Natural killer cell (primary cell): Measurements from ENCODE around the gene TMEM147. TPM values are rescaled to one million over a fixed set of nuclear protein-coding genes. Genes with fewer than 3 reads are reported as not detected.

Experiments used
- ATAC-seq, 3 donors: fragments of 150-1000 bp in 2 of 3; fragments of 200-7000 bp in 1 of 3; cut with Tn5 transposase; 1 replicate in 1 of 3; 2 replicates in 2 of 3; pipeline ENCODE4 v1.10.0; 2021; ENCODE audit warnings: mild to moderate bottlenecking in 2 of 3, moderate library complexity in 2 of 3
- DNase-seq, 2 donors: peaks; one replicate each; pipeline versions ENCODE4 v3.0.0 to v3.0.0-alpha.2; 2013 to 2021; ENCODE audit warnings: mixed read lengths in 1 of 2
- H3K27ac ChIP-seq: one replicate; pipeline ENCODE4 v1.5.1; 2013; ENCODE audit warnings: mild to moderate bottlenecking, low read length
- H3K27me3 ChIP-seq: one replicate; pipeline ENCODE4 v1.6.1; 2013; ENCODE audit warnings: low read length; ENCODE audit not compliant: control insufficient read depth, insufficient read depth
- H3K36me3 ChIP-seq: one replicate; pipeline ENCODE4 v1.6.1; 2013; ENCODE audit warnings: low read length; ENCODE audit not compliant: control insufficient read depth, insufficient read depth
- H3K4me1 ChIP-seq: one replicate; pipeline ENCODE4 v1.6.1; 2013; ENCODE audit warnings: low read length; ENCODE audit not compliant: control insufficient read depth, insufficient read depth
- H3K4me3 ChIP-seq: one replicate; pipeline ENCODE4 v1.5.1; 2013; ENCODE audit warnings: low read length
- H3K9me3 ChIP-seq: one replicate; pipeline ENCODE4 v1.6.1; 2013; ENCODE audit warnings: low read length; ENCODE audit not compliant: control insufficient read depth, insufficient read depth
- H3K27ac Mint-ChIP-seq, 2 donors: one replicate each; pipeline ENCODE4 v1.8.0; 2022; ENCODE audit warnings: mild to moderate bottlenecking in 2 of 2, mixed read lengths in 2 of 2, moderate library complexity in 1 of 2
- H3K27me3 Mint-ChIP-seq, 2 donors: one replicate each; pipeline ENCODE4 v1.8.0; 2022; ENCODE audit warnings: low read depth in 2 of 2, mixed read lengths in 2 of 2
- H3K36me3 Mint-ChIP-seq: one replicate; pipeline ENCODE4 v1.8.0; 2022; ENCODE audit warnings: mixed read lengths
- H3K4me1 Mint-ChIP-seq, 2 donors: one replicate each; pipeline ENCODE4 v1.8.0; 2022; ENCODE audit warnings: mixed read lengths in 2 of 2
- H3K4me3 Mint-ChIP-seq: one replicate; pipeline ENCODE4 v1.8.0; 2022; ENCODE audit warnings: mild to moderate bottlenecking, moderate library complexity, mixed read lengths
- H3K9me3 Mint-ChIP-seq, 2 donors: one replicate each; pipeline ENCODE4 v1.8.0; 2022; ENCODE audit warnings: mixed read lengths in 2 of 2
- CTCF ChIP-seq: fragments of 200-600 bp; IDR thresholded peaks from one replicate; pipeline ENCODE4 v1.8.0; 2022; ENCODE audit warnings: antibody characterized with exemption
- WGBS: methylation state at CpG from one replicate; pipeline ENCODE4 v1.1.7; 2013; ENCODE audit warnings: missing lambda C conversion rate; ENCODE audit not compliant: insufficient coverage; 5-methylcytosine and 5-hydroxymethylcytosine counted together
- intact Hi-C: fragments of 100-400 bp; cut with micrococcal nuclease; formaldehyde crosslinking; loops from one replicate; pipeline ENCODE4 v1.14.2; 2022
- total RNA-seq, 4 donors: library from RNA; stranded (reverse); fragments of 120-200 nt in 1 of 4; gene quantifications; one replicate each; pipeline versions ENCODE4 v1.2.3 to v1.2.4, GENCODE V29; 2013 to 2022

The TMEM147 gene
- total RNA-seq, 3 donors from 2014 or later (not counting 1 experiment from before 2014, with no cell fraction given): 30.6 to 37.9 (median 31.2) TPM

- ATAC-seq: no peak
- no peaks in the 10 kb centered on the region for H3K36me3 Mint-ChIP-seq
- no peaks in the 10 kb centered on the region for H3K4me1 Mint-ChIP-seq
- TF ChIP-seq CTCF: no peak
- H3K27me3 Mint-ChIP-seq: peaks cover 8% of the 10 kb centered on the region in 2 donors
- intact Hi-C loops: no loop called here
- DNase-seq: no peak
- no peak overlapping the region for H3K27ac Mint-ChIP-seq
- H3K9me3 Mint-ChIP-seq: no peaks in the 10 kb centered on the region
- Histone ChIP-seq H3K9me3 (no peaks in the 10 kb centered on the region), H3K4me3 (no peak overlapping the region), H3K4me1 (no peaks in the 10 kb centered on the region), H3K27me3 (no peaks in the 10 kb centered on the region), H3K36me3 (no peaks in the 10 kb centered on the region), H3K27ac (no peak overlapping the region)
- no peak overlapping the region for H3K4me3 Mint-ChIP-seq
- 85% methylated on average over 16 of the region's 16 CpGs for WGBS
Observed at GRCh38 chr19:35521124-35521743, 24.2 kb upstream of the TMEM147 start.

GRCh38 chr19:35522745-35523327 lies 22.6 kb upstream of the TMEM147 start:
- no peaks in the 10 kb centered on the region for H3K9me3 Mint-ChIP-seq
- no peaks in the 10 kb centered on the region for H3K36me3 ChIP-seq
- no peaks in the 10 kb centered on the region for H3K4me1 Mint-ChIP-seq
- H3K9me3 ChIP-seq: no peaks in the 10 kb centered on the region
- no peaks in the 10 kb centered on the region for H3K36me3 Mint-ChIP-seq
- peaks cover 8 to 10% of the 10 kb centered on the region in 2 donors for H3K27me3 Mint-ChIP-seq
- H3K27me3 ChIP-seq: no peaks in the 10 kb centered on the region
- H3K27ac Mint-ChIP-seq: no peak overlapping the region
- no peak overlapping the region for H3K4me3 ChIP-seq
- WGBS: 88% methylated on average over 11 of the region's 12 CpGs
- DNase-seq (no peak), ATAC-seq (no peak)
- H3K4me1 ChIP-seq: no peaks in the 10 kb centered on the region
- intact Hi-C loops: no loop called here
- no peak overlapping the region for H3K27ac ChIP-seq
- no peak overlapping the region for H3K4me3 Mint-ChIP-seq
- no peak for TF ChIP-seq CTCF

GRCh38 chr19:35524181-35524837 lies 21.1 kb upstream of the TMEM147 start:
- H3K9me3 ChIP-seq: no peaks in the 10 kb centered on the region
- Mint-ChIP-seq H3K4me3 (no peak overlapping the region), H3K36me3 (no peaks in the 10 kb centered on the region), H3K27ac (no peak overlapping the region), H3K4me1 (no peaks in the 10 kb centered on the region), H3K9me3 (no peaks in the 10 kb centered on the region), H3K27me3 (peaks cover 14 to 21% of the 10 kb centered on the region in 2 donors)
- no peak for ATAC-seq
- DNase-seq: no peak
- H3K27me3 ChIP-seq: no peaks in the 10 kb centered on the region
- H3K4me1 ChIP-seq: no peaks in the 10 kb centered on the region
- no peak overlapping the region for H3K27ac ChIP-seq
- WGBS: 80% methylated on average over 11 of the region's 11 CpGs
- no peak for TF ChIP-seq CTCF
- no peaks in the 10 kb centered on the region for H3K36me3 ChIP-seq
- intact Hi-C loops: no loop called here
- H3K4me3 ChIP-seq: no peak overlapping the region
